Measurements from ENCODE around the gene BORCS8. TPM values are rescaled to one million over a fixed set of nuclear protein-coding genes. Genes with fewer than 3 reads are reported as not detected.
A peak's percentile ranks its signal among the peaks of the same experiment; 100 is the strongest.

BORCS8 gene
- polyA plus RNA-seq, 6 donors from 2014 or later = 26.2 to 31.6 (median 28.2) TPM

- no peak for DNase-seq
- H3K9me3 Mint-ChIP-seq = peaks cover 0 to 5% (median 2%) of the 10 kb centered on the region in 7 donors
- peak overlapping the region in 2 of 6 donors; percentile 70 to 85 for H3K27ac Mint-ChIP-seq
- peaks cover 25 to 32% (median 27%) of the 10 kb centered on the region in 3 donors for H3K4me1 Mint-ChIP-seq
- no peak for ATAC-seq (ENCODE audit: low read depth in 2 of 2)
- H3K36me3 Mint-ChIP-seq = no peaks in the 10 kb centered on the region
- no peaks in the 10 kb centered on the region for H3K27me3 Mint-ChIP-seq
- no peak overlapping the region for H3K4me3 Mint-ChIP-seq
Observed at GRCh38 chr19:19133985-19134384, 58.0 kb downstream of the BORCS8 start.

DNA sequence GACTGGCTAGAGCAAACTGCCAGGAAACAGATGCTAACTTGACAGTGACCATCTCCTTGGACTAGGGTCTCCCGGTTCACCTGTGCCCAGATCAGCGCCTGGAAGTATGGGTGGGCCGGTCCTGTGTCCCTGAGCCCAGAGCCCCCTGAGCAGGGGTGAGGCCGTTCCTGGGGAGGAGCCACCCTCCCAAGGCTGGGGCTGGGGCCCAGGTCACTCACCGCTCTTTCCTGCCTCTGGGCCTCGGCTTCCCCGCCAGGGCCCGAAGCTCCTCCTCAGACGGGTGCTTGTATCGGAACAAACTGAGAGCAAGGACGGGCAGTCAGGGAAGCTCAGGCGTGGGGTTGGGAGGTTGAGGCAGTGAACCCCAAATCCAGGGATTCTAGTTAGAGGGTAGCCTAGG, 59.0 kb downstream of the BORCS8 start:
- Mint-ChIP-seq H3K9me3 (peaks cover 0 to 5% (median 2%) of the 10 kb centered on the region in 7 donors), H3K27me3 (no peaks in the 10 kb centered on the region)

DNA sequence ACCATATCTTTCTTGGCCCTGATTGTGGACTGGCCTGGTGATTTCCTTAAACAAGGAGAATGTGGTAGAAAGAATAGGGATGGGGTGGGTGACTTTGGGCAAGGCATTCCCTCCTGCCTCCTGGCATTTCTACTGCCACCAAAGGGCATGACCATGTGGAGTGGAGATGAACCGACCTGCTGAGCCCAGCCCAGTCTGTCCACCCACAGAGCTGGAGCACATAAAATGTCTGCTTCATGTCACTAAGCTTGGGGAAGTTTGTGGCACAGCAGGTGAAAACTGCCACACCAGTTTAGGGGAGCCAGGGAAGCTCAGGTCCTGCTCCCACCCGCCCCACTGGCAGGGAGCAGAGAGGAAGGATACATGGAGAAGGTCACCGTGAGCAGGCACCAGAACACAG, 60.0 kb downstream of the BORCS8 start:
- no peak overlapping the region for H3K4me3 Mint-ChIP-seq
- H3K27me3 Mint-ChIP-seq = no peaks in the 10 kb centered on the region
- peaks cover 0 to 5% of the 10 kb centered on the region in 2 donors for H3K36me3 Mint-ChIP-seq
- DNase-seq (no peak), ATAC-seq (ENCODE audit: low read depth in 2 of 2) (no peak)
- peaks cover 0 to 5% (median 2%) of the 10 kb centered on the region in 7 donors for H3K9me3 Mint-ChIP-seq
- H3K4me1 Mint-ChIP-seq = peaks cover 5 to 14% (median 13%) of the 10 kb centered on the region in 3 donors
- H3K27ac Mint-ChIP-seq = no peak overlapping the region

More for the DNA sequence above, 59.0 kb downstream of the BORCS8 start:
- DNase-seq (no peak), ATAC-seq (ENCODE audit: low read depth in 2 of 2) (no peak)
- Mint-ChIP-seq H3K27ac (peak overlapping the region in 1 of 6 donors; percentile 52), H3K4me3 (no peak overlapping the region), H3K36me3 (peaks cover 0 to 2% of the 10 kb centered on the region in 2 donors), H3K4me1 (peaks cover 14 to 22% (median 21%) of the 10 kb centered on the region in 3 donors)

Other genes with a start within 250 kb of the BORCS8 start
- gene SUGP2, start 158.6 kb downstream of the BORCS8 start, polyA plus RNA-seq (ENCODE audit: low read depth in 6 of 6) = 10 to 100 TPM in 2 of 6 donors, 1 to 10 TPM in 4; 7.2 to 16.3 (median 9.2) TPM
- gene ARMC6, start 158.5 kb downstream of the BORCS8 start, polyA plus RNA-seq (ENCODE audit: low read depth in 6 of 6) = 10 to 100 TPM; 23.6 to 37.9 (median 28.6) TPM
- 10 to 100 TPM; 13.5 to 34.1 (median 19.0) TPM for gene SLC25A42, start 128.2 kb downstream of the BORCS8 start, polyA plus RNA-seq (ENCODE audit: low read depth in 6 of 6)
- 10 to 100 TPM; 15.0 to 22.9 (median 18.3) TPM for gene TMEM161A, start 53.7 kb downstream of the BORCS8 start, polyA plus RNA-seq (ENCODE audit: low read depth in 6 of 6)
- gene MEF2B, start 21.9 kb downstream of the BORCS8 start, polyA plus RNA-seq (ENCODE audit: low read depth in 6 of 6) = 1 to 10 TPM in 1 of 6 donors, under 1 TPM in 3, not detected in 2; 0.19 to 1.4 (median 0.38) TPM
- 100 to 1,000 TPM in 1 of 6 donors, 10 to 100 TPM in 5; 74.7 to 141 (median 85.8) TPM for gene RFXANK, start 106 bp upstream of the BORCS8 start, polyA plus RNA-seq (ENCODE audit: low read depth in 6 of 6)
- 10 to 100 TPM; 25.6 to 38.4 (median 31.4) TPM for gene NR2C2AP, start 11.3 kb upstream of the BORCS8 start, polyA plus RNA-seq (ENCODE audit: low read depth in 6 of 6)
- not detected for gene NCAN, start 19.8 kb upstream of the BORCS8 start, polyA plus RNA-seq (ENCODE audit: low read depth in 6 of 6)
- gene TM6SF2, start 81.1 kb upstream of the BORCS8 start, polyA plus RNA-seq (ENCODE audit: low read depth in 6 of 6) = not detected
- 10 to 100 TPM; 22.8 to 45.7 (median 26.5) TPM for gene SUGP1, start 128.4 kb upstream of the BORCS8 start, polyA plus RNA-seq (ENCODE audit: low read depth in 6 of 6)
- gene MAU2, start 128.7 kb upstream of the BORCS8 start, polyA plus RNA-seq (ENCODE audit: low read depth in 6 of 6) = 10 to 100 TPM; 17.6 to 39.9 (median 24.2) TPM
- gene GATAD2A, start 213.5 kb upstream of the BORCS8 start, polyA plus RNA-seq (ENCODE audit: low read depth in 6 of 6) = 10 to 100 TPM in 3 of 6 donors, 1 to 10 TPM in 3; 2.2 to 19.2 (median 10.6) TPM